Osteocyte (in vitro differentiated cells): ENCODE results near the gene ST6GALNAC5. TPM values are rescaled to one million over a fixed set of nuclear protein-coding genes. Genes with fewer than 3 reads are reported as not detected.
A peak's percentile ranks its signal among the peaks of the same experiment; 100 is the strongest.

Experiments
- DNase-seq: peaks from one replicate; pipeline ENCODE4 v3.0.0; 2021; ENCODE audit warnings: mixed read lengths; ENCODE audit not compliant: unreplicated experiment; ENCODE audit errors: extremely low spot score
- H3K27ac Mint-ChIP-seq: one replicate; pipeline ENCODE4 v1.8.0; 2021; ENCODE audit warnings: mild to moderate bottlenecking, mixed read lengths; ENCODE audit not compliant: unreplicated experiment
- H3K27me3 Mint-ChIP-seq: one replicate; pipeline ENCODE4 v1.8.0; 2021; ENCODE audit warnings: mixed read lengths; ENCODE audit not compliant: unreplicated experiment
- H3K36me3 Mint-ChIP-seq: one replicate; pipeline ENCODE4 v1.8.0; 2021; ENCODE audit warnings: mixed read lengths; ENCODE audit not compliant: unreplicated experiment
- H3K4me1 Mint-ChIP-seq: one replicate; pipeline ENCODE4 v1.8.0; 2021; ENCODE audit warnings: mixed read lengths; ENCODE audit not compliant: unreplicated experiment
- H3K4me3 Mint-ChIP-seq: one replicate; pipeline ENCODE4 v1.8.0; 2021; ENCODE audit warnings: mild to moderate bottlenecking, moderate library complexity, mixed read lengths; ENCODE audit not compliant: unreplicated experiment
- H3K9me3 Mint-ChIP-seq: one replicate; pipeline ENCODE4 v1.8.0; 2021; ENCODE audit warnings: mixed read lengths; ENCODE audit not compliant: unreplicated experiment
- CTCF ChIP-seq: fragments of 200-600 bp; sonication (generic); IDR thresholded peaks from 2 replicates; pipeline ENCODE4 v1.5.0; 2021; ENCODE audit warnings: antibody characterized with exemption, mild to moderate bottlenecking, moderate library complexity
- total RNA-seq: library from RNA; stranded (reverse); gene quantifications from 2 replicates; pipeline ENCODE4 v1.2.1, GENCODE V29; 2021

ST6GALNAC5 gene
- total RNA-seq, 1 donor from 2014 or later: 3.7 TPM

GRCh38 chr1:76864383-76864782, 2.9 kb upstream of the ST6GALNAC5 start:
- H3K27me3 Mint-ChIP-seq: peaks cover 5% of the 10 kb centered on the region
- DNase-seq: no peak

GRCh38 chr1:76865696-76866286, 1.5 kb upstream of the ST6GALNAC5 start:
- Mint-ChIP-seq H3K36me3 (no peaks in the 10 kb centered on the region), H3K9me3 (no peaks in the 10 kb centered on the region), H3K4me1 (peaks cover 13% of the 10 kb centered on the region), H3K4me3 (no peak overlapping the region), H3K27ac (no peak overlapping the region), H3K27me3 (peaks cover 4% of the 10 kb centered on the region)
- no peak for TF ChIP-seq CTCF
- DNase-seq: no peak

More at GRCh38 chr1:76864383-76864782, 2.9 kb upstream of the ST6GALNAC5 start:
- Mint-ChIP-seq H3K4me1 (peaks cover 13% of the 10 kb centered on the region), H3K36me3 (no peaks in the 10 kb centered on the region), H3K4me3 (no peak overlapping the region), H3K27ac (no peak overlapping the region), H3K9me3 (no peaks in the 10 kb centered on the region)
- TF ChIP-seq CTCF: no peak

- Mint-ChIP-seq H3K27me3 (peaks cover 6% of the 10 kb centered on the region), H3K9me3 (no peaks in the 10 kb centered on the region), H3K27ac (no peak overlapping the region), H3K36me3 (no peaks in the 10 kb centered on the region), H3K4me1 (peaks cover 13% of the 10 kb centered on the region), H3K4me3 (peak overlapping the region; percentile 17)
- TF ChIP-seq CTCF: no peak
- DNase-seq: no peak
These were observed 714 bp upstream of the ST6GALNAC5 start for GRCh38 chr1:76866566-76866965.

GRCh38 chr1:76868154-76868882, 1.0 kb downstream of the ST6GALNAC5 start:
- peaks cover 5% of the 10 kb centered on the region for H3K9me3 Mint-ChIP-seq
- TF ChIP-seq CTCF: peak; percentile 48
- no peak for DNase-seq
- H3K27me3 Mint-ChIP-seq: peaks cover 6% of the 10 kb centered on the region
- peaks cover 11% of the 10 kb centered on the region for H3K4me1 Mint-ChIP-seq
- peak overlapping the region; percentile 86 for H3K4me3 Mint-ChIP-seq
- H3K27ac Mint-ChIP-seq: no peak overlapping the region
- H3K36me3 Mint-ChIP-seq: no peaks in the 10 kb centered on the region

- TF ChIP-seq CTCF: no peak
- Mint-ChIP-seq H3K9me3 (peaks cover 5% of the 10 kb centered on the region), H3K4me3 (peak overlapping the region; percentile 86), H3K27ac (no peak overlapping the region), H3K36me3 (no peaks in the 10 kb centered on the region), H3K27me3 (peaks cover 6% of the 10 kb centered on the region), H3K4me1 (peaks cover 11% of the 10 kb centered on the region)
- DNase-seq: no peak
These were observed 1.6 kb downstream of the ST6GALNAC5 start for GRCh38 chr1:76868916-76869315.
